DOHH2 (cell line): ENCODE measurements around the gene LONP2.

ENCODE experiments used
- CTCF ChIP-seq: fragments of 200-600 bp; sonication (generic); IDR thresholded peaks from one replicate; pipeline ENCODE4 v1.5.1; 2014; ENCODE audit warnings: antibody characterized with exemption, mild to moderate bottlenecking, low read depth, low read length; ENCODE audit not compliant: poor library complexity, severe bottlenecking
- EZH2phosphoT487 ChIP-seq: fragments of 200-600 bp; sonication (generic); IDR thresholded peaks from 2 replicates; pipeline ENCODE4 v1.6.1; 2017; ENCODE audit warnings: borderline replicate concordance, mild to moderate bottlenecking, antibody characterized with exemption, low read length, moderate library complexity, mixed read lengths

GRCh38 chr16:48373258-48374029 lies 129.3 kb downstream of the LONP2 start:
- TF ChIP-seq CTCF, result no peak
- TF ChIP-seq EZH2phosphoT487, result no peak
